HG02610 (cell line): ENCODE measurements around the gene MPPED2.
A peak's percentile ranks its signal among the peaks of the same experiment; 100 is the strongest.

Source experiments
- ATAC-seq: cut with Tn5 transposase; IDR thresholded peaks from one replicate; pipeline ENCODE4 v1.9.1; 2021; ENCODE audit warnings: mild to moderate bottlenecking, moderate library complexity; ENCODE audit not compliant: unreplicated experiment

Gene MPPED2

GRCh38 chr11:30586251-30587144 is at the start of gene MPPED2:
Gene MPPED2, minus strand, starts transcription at chr11:30586353. Its CDS starts 5,980 bp downstream, at chr11:30580373.
- ATAC-seq = peak; percentile 86

- no peak for ATAC-seq
These were observed 49.3 kb upstream of the MPPED2 start for GRCh38 chr11:30635401-30635989.

- no peak for ATAC-seq
These were observed 45.0 kb upstream of the MPPED2 start for GRCh38 chr11:30631148-30631547.

GRCh38 chr11:30619767-30620166 is 33.6 kb upstream of the MPPED2 start:
- ATAC-seq = no peak

- no peak for ATAC-seq
These were observed 31.6 kb upstream of the MPPED2 start for GRCh38 chr11:30617762-30618161.

- no peak for ATAC-seq
These were observed 24.5 kb upstream of the MPPED2 start for GRCh38 chr11:30610628-30611027.

GRCh38 chr11:30608534-30608933 is 22.4 kb upstream of the MPPED2 start:
- ATAC-seq = no peak

GRCh38 chr11:30605036-30605605 is 19.0 kb upstream of the MPPED2 start:
- no peak for ATAC-seq

- no peak for ATAC-seq
These were observed 17.2 kb upstream of the MPPED2 start for GRCh38 chr11:30603357-30603756.

- ATAC-seq = no peak
These were observed 10.7 kb upstream of the MPPED2 start for GRCh38 chr11:30596832-30597231.

GRCh38 chr11:30595934-30596333 is 9.8 kb upstream of the MPPED2 start:
- no peak for ATAC-seq

- no peak for ATAC-seq
These were observed 8.7 kb upstream of the MPPED2 start for GRCh38 chr11:30594646-30595411.

- ATAC-seq = no peak
These were observed 1.2 kb upstream of the MPPED2 start for GRCh38 chr11:30587269-30587812.

GRCh38 chr11:30585892-30586250 is 282 bp downstream of the MPPED2 start:
- peak; percentile 25 for ATAC-seq

GRCh38 chr11:30585125-30585891 is 845 bp downstream of the MPPED2 start:
- ATAC-seq = peak; percentile 33

- no peak for ATAC-seq
These were observed 2.5 kb downstream of the MPPED2 start for GRCh38 chr11:30583476-30584280.

- ATAC-seq = no peak
These were observed 3.4 kb downstream of the MPPED2 start for GRCh38 chr11:30582726-30583125.

GRCh38 chr11:30581675-30582074 is 4.5 kb downstream of the MPPED2 start:
- ATAC-seq = no peak

- ATAC-seq = no peak
These were observed 5.6 kb downstream of the MPPED2 start for GRCh38 chr11:30580573-30580972.
